IMR-90 (cell line): ENCODE measurements around the gene IGFBP6. TPM values are rescaled to one million over a fixed set of nuclear protein-coding genes. Genes with fewer than 3 reads are reported as not detected.

ENCODE experiments used
- ATAC-seq: fragments of 200-7000 bp; cut with Tn5 transposase; 2 replicates; pipeline ENCODE4 v1.9.1; 2020; ENCODE audit warnings: low read depth, mild to moderate bottlenecking, moderate library complexity
- BruUV-seq: library from RNA; stranded (reverse); fragments of 400-500 nt; replicated peaks from 2 replicates; lab custom pipeline; 2021; lab: Mats Ljungman, UMichigan
- CTCF ChIA-PET: fragments of 300-600 bp; formaldehyde crosslinking; extraction: SDS; loops from one replicate; lab custom pipeline; 2021; ENCODE audit warnings: antibody characterized with exemption; lab: Yijun Ruan, JAX
- POLR2A ChIA-PET: fragments of 300-600 bp; sonication (Branson Sonifier 250); formaldehyde crosslinking; loops from one replicate; lab custom pipeline; 2022; ENCODE audit warnings: antibody characterized with exemption; ENCODE audit not compliant: unreplicated experiment; lab: Charles Lee
- DNase-seq: peaks from one replicate; pipeline ENCODE4 v3.0.0; 2013
- H2AFZ ChIP-seq: replicated peaks from 2 replicates; pipeline ENCODE3; 2013; ENCODE audit warnings: low read length, mild to moderate bottlenecking; ENCODE audit not compliant: poor library complexity
- H2AK5ac ChIP-seq: 2 replicates; pipeline ENCODE4 v1.6.1; 2013; ENCODE audit warnings: low read depth, low read length, inconsistent platforms
- H2AK9ac ChIP-seq: replicated peaks from 2 replicates; pipeline ENCODE3; 2013; ENCODE audit warnings: mild to moderate bottlenecking, low read depth, low read length, moderate library complexity; ENCODE audit not compliant: poor library complexity
- H2BK120ac ChIP-seq: 2 replicates; pipeline ENCODE4 v1.6.1; 2013; ENCODE audit warnings: low read depth, low read length, inconsistent platforms
- H2BK15ac ChIP-seq: 3 replicates; pipeline ENCODE4 v1.6.1; 2013; ENCODE audit warnings: low read depth, low read length, inconsistent platforms
- H2BK20ac ChIP-seq: 2 replicates; pipeline ENCODE4 v1.6.1; 2013; ENCODE audit warnings: low read depth, mild to moderate bottlenecking, inconsistent platforms, low read length, moderate library complexity
- H2BK5ac ChIP-seq: 2 replicates; pipeline ENCODE4 v1.6.1; 2013; ENCODE audit warnings: mild to moderate bottlenecking, low read depth, low read length, inconsistent platforms; ENCODE audit not compliant: poor library complexity, severe bottlenecking
- H3K14ac ChIP-seq: replicated peaks from 2 replicates; pipeline ENCODE4 v1.6.1; 2013; ENCODE audit warnings: low read depth, low read length, inconsistent platforms
- H3K18ac ChIP-seq: 2 replicates; pipeline ENCODE4 v1.6.1; 2013; ENCODE audit warnings: low read depth, low read length, control low read depth
- H3K23ac ChIP-seq: 2 replicates; pipeline ENCODE4 v1.6.1; 2013; ENCODE audit warnings: low read depth, low read length, inconsistent platforms
- H3K27ac ChIP-seq: 2 replicates; pipeline ENCODE4 v1.5.1; 2013; ENCODE audit warnings: mild to moderate bottlenecking, control low read depth, low read length; ENCODE audit not compliant: insufficient read depth
- H3K27me3 ChIP-seq: 2 replicates; pipeline ENCODE4 v1.6.1; 2013; ENCODE audit warnings: low read length; ENCODE audit not compliant: control insufficient read depth, insufficient read depth
- H3K36me3 ChIP-seq: 2 replicates; pipeline ENCODE4 v1.6.1; 2013; ENCODE audit warnings: low read length, mixed read lengths; ENCODE audit not compliant: control insufficient read depth, insufficient read depth
- H3K4ac ChIP-seq: 2 replicates; pipeline ENCODE4 v1.6.1; 2013; ENCODE audit warnings: low read depth, low read length, inconsistent platforms
- H3K4me1 ChIP-seq: 2 replicates; pipeline ENCODE4 v1.6.1; 2013; ENCODE audit warnings: low read length, mixed read lengths; ENCODE audit not compliant: control insufficient read depth, insufficient read depth
- H3K4me2 ChIP-seq: 2 replicates; pipeline ENCODE4 v1.6.1; 2013; ENCODE audit warnings: low read depth, mild to moderate bottlenecking, control low read depth, low read length, moderate library complexity
- H3K4me3 ChIP-seq: 2 replicates; pipeline ENCODE4 v1.5.1; 2013; ENCODE audit warnings: low read depth, mild to moderate bottlenecking, control low read depth, low read length, moderate library complexity; ENCODE audit not compliant: insufficient read depth
- H3K56ac ChIP-seq: 2 replicates; pipeline ENCODE4 v1.6.1; 2013; ENCODE audit warnings: low read length, inconsistent platforms; ENCODE audit not compliant: insufficient read depth; ENCODE audit errors: extremely low read depth
- H3K79me1 ChIP-seq, 2 experiments: 2 replicates each; pipeline ENCODE4 v1.6.1; 2013; ENCODE audit warnings: low read length in 2 of 2, inconsistent platforms in 1 of 2, low read depth in 1 of 2
- H3K9ac ChIP-seq: 2 replicates; pipeline ENCODE4 v1.6.1; 2013; ENCODE audit warnings: low read depth, low read length, control low read depth
- H3K9me1 ChIP-seq: 2 replicates; pipeline ENCODE4 v1.6.1; 2013; ENCODE audit warnings: low read length, inconsistent platforms; ENCODE audit not compliant: insufficient read depth
- H3K9me3 ChIP-seq: 2 replicates; pipeline ENCODE4 v1.6.1; 2013; ENCODE audit warnings: low read length; ENCODE audit not compliant: control insufficient read depth, insufficient read depth
- H4K20me1 ChIP-seq: 2 replicates; pipeline ENCODE4 v1.6.1; 2013; ENCODE audit warnings: low read length, inconsistent platforms; ENCODE audit not compliant: insufficient read depth
- H4K5ac ChIP-seq: 2 replicates; pipeline ENCODE4 v1.6.1; 2013; ENCODE audit warnings: mild to moderate bottlenecking, low read depth, low read length, control low read depth
- H4K8ac ChIP-seq, 2 experiments: 2 replicates each; pipeline ENCODE4 v1.6.1; 2013; ENCODE audit warnings: low read depth in 2 of 2, low read length in 2 of 2, control low read depth in 1 of 2, inconsistent platforms in 1 of 2
- H4K91ac ChIP-seq: 2 replicates; pipeline ENCODE4 v1.6.1; 2013; ENCODE audit warnings: low read depth, low read length, inconsistent platforms; ENCODE audit not compliant: insufficient read depth
- MAFK ChIP-seq: IDR thresholded peaks from 2 replicates; pipeline ENCODE4 v1.6.1; 2012; ENCODE audit warnings: low read depth, low read length, improper control_type of control experiment
- MAZ ChIP-seq: IDR thresholded peaks from 2 replicates; pipeline ENCODE4 v1.6.1; 2012; ENCODE audit warnings: low read depth, mild to moderate bottlenecking, low read length, improper control_type of control experiment, moderate library complexity, borderline replicate concordance
- RCOR1 ChIP-seq: IDR thresholded peaks from 2 replicates; pipeline ENCODE4 v1.6.1; 2012; ENCODE audit warnings: mild to moderate bottlenecking, low read length, improper control_type of control experiment; ENCODE audit not compliant: insufficient replicate concordance
- WGBS, 2 experiments: methylation state at CpG; one replicate each; pipeline versions ENCODE4 v1.1.5 to v1.1.7; 2013; ENCODE audit warnings: missing lambda C conversion rate in 2 of 2; ENCODE audit not compliant: insufficient read length in 1 of 2; ENCODE audit errors: extremely low coverage in 2 of 2; 5-methylcytosine and 5-hydroxymethylcytosine counted together
- dilution Hi-C: fragments of 300-500 bp; cut with HindIII; formaldehyde crosslinking; loops from one replicate; pipeline ENCODE4 v1.14.3; 2018; ENCODE audit warnings: low sequenced_read_pairs; ENCODE audit not compliant: unreplicated experiment
- in situ Hi-C: fragments of 300-500 bp; cut with MboI; formaldehyde crosslinking; loops from 3 replicates; pipeline ENCODE4 v1.14.3; 2019; ENCODE audit warnings: low sequenced_read_pairs, inconsistent platforms, mixed read lengths
- intact Hi-C: fragments of 100-400 bp; cut with micrococcal nuclease; formaldehyde crosslinking; loops from 2 replicates; pipeline ENCODE4 v1.10.0; 2022
- polyA plus RNA-seq, 3 experiments: library from polyadenylated mRNA; depleted of rRNA; stranded (reverse); fragments of >200 nt; gene quantifications; 2 replicates each; pipeline ENCODE4 v1.2.3, GENCODE V29; 2012; ENCODE audit warnings: low replicate concordance in 1 of 3
- total RNA-seq: library from RNA; depleted of rRNA; stranded (reverse); fragments of >200 nt; gene quantifications from 2 replicates; pipeline ENCODE4 v1.2.3, GENCODE V29; 2012

Gene IGFBP6
- total and polyA plus RNA-seq, 2 of the 4 experiments (the other 2 are of a cell fraction), result 124 to 337 TPM

GRCh38 chr12:53100466-53101151 lies 3.1 kb downstream of the IGFBP6 start (continued):
- TF ChIP-seq RCOR1, result no peak

- H4K8ac ChIP-seq, result no peak overlapping the region
- H3K18ac ChIP-seq, result no peak overlapping the region
- ChIA-PET POLR2A (no interaction called here), CTCF (interaction anchor here (0.9 to 3.7 kb wide), 2 partner anchors 35 to 38 kb away, joined by 3 to 21 read pairs; no protein-coding TSS in a partner anchor)
- no peaks in the 10 kb centered on the region for H4K20me1 ChIP-seq
- H3K27ac ChIP-seq, result no peak overlapping the region
- H4K91ac ChIP-seq, result no peak overlapping the region
- no peak overlapping the region for H4K5ac ChIP-seq
- H3K9ac ChIP-seq, result no peak overlapping the region
- ATAC-seq (no peak), DNase-seq (no peak)
- WGBS, 2 experiments, result 80% methylated on average over 3 of the region's 7 CpGs; no CpG with 5 or more reads in 1 of the 2 experiments
- H3K14ac ChIP-seq, result no peak overlapping the region
- H3K4ac ChIP-seq, result no peak overlapping the region
- no peaks in the 10 kb centered on the region for H3K9me3 ChIP-seq
- no peak overlapping the region for H3K4me2 ChIP-seq
- H3K79me1 ChIP-seq, result peaks cover 0 to 24% of the 10 kb centered on the region in 2 experiments; a peak in 3 of 4 replicates
- no peak overlapping the region for H2AFZ ChIP-seq
- in situ Hi-C loops (no loop called here), intact Hi-C loops (no loop called here), dilution Hi-C loops (no loop called here)
- no peak overlapping the region for H2AK5ac ChIP-seq
- H3K9me1 ChIP-seq, result peaks cover 7% of the 10 kb centered on the region
- no peak overlapping the region for H3K4me3 ChIP-seq
- no peak overlapping the region for H2BK15ac ChIP-seq
- no peak overlapping the region for H2AK9ac ChIP-seq
- no peak overlapping the region for H3K23ac ChIP-seq
- BruUV-seq, result no TSS peak
- H2BK120ac ChIP-seq, result no peak overlapping the region
- peaks cover 7% of the 10 kb centered on the region; the same call in 1 of the 2 replicates for H3K36me3 ChIP-seq
- H3K27me3 ChIP-seq, result no peaks in the 10 kb centered on the region
- H3K4me1 ChIP-seq, result peaks cover 23% of the 10 kb centered on the region
- no peak overlapping the region for H2BK20ac ChIP-seq
- TF ChIP-seq MAFK (no peak), MAZ (no peak)
- H2BK5ac ChIP-seq, result no peak overlapping the region
- no peak overlapping the region for H3K56ac ChIP-seq
Observed at GRCh38 chr12:53101266-53101665, 3.8 kb downstream of the IGFBP6 start.
